Measurements from ENCODE around the gene KIRREL2.
"Not testable (repeated sequence)": the region's sequence is repeated elsewhere in the genome, so short reads cannot be mapped to it uniquely, and the experiment has no call there.

The KIRREL2 gene

GRCh38 chr19:35870124-35870736 is 13.5 kb downstream of the KIRREL2 start:
- DNase-seq (ENCODE audit: low read depth), result not testable (repeated sequence)

- DNase-seq (ENCODE audit: low read depth), result no peak
Measured at GRCh38 chr19:35870798-35871197, 14.1 kb downstream of the KIRREL2 start.

- no peak for DNase-seq (ENCODE audit: low read depth)
Measured at GRCh38 chr19:35871611-35872010, 14.9 kb downstream of the KIRREL2 start.

DNA sequence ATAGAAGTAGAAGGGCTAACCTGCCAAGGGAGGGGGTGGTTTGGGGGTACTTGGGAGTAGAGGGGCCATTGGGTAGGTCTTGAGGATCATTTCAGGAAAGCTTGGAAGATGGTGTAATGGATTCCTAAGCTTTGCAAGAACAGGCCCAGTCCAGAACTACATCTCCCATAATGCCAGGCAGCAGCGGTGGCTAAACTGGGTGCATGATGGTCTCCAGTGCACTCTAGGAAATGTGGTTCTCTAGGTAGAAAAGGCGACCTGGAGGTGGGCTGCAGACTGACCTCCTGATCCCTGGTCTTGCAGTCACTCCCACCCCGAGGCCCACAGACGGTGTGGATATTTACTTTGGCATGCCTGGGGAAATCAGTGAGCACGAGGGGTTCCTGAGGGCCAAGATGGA is 15.5 kb downstream of the KIRREL2 start:
- DNase-seq (ENCODE audit: low read depth), result no peak

DNA sequence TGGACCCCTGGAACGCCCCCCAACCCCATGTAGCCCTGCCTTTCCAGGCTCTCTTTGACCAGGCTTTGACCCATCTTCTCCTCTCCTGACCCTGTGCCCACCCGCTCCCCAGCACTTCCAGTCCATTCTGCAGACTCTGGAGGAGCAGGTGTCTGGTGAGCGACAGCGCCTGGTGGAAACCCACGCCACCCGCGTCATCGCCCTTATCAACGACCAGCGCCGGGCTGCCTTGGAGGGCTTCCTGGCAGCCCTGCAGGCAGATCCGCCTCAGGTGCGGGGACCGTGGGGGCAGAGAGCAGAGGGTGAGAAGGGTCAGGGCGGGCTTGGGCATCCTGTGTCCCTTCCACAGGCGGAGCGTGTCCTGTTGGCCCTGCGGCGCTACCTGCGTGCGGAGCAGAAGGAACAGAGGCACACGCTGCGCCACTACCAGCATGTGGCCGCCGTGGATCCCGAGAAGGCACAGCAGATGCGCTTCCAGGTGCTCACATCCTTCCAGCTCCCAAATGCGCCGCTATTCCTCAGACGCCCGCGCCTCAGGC is 17.8 kb downstream of the KIRREL2 start:
- DNase-seq (ENCODE audit: low read depth), result no peak

DNA sequence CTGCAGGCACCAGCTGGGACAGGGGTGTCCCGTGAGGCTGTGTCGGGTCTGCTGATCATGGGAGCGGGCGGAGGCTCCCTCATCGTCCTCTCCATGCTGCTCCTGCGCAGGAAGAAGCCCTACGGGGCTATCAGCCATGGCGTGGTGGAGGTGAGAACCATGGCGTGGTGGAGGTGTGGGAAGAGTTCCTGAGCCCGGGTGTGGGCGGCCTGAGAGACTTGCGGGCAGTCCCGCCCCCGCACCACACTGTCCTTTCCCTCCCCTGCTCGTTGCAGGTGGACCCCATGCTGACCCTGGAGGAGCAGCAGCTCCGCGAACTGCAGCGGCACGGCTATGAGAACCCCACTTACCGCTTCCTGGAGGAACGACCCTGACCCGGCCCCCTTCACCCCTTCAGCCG is 22.4 kb downstream of the KIRREL2 start:
- DNase-seq (ENCODE audit: low read depth), result no peak

DNA sequence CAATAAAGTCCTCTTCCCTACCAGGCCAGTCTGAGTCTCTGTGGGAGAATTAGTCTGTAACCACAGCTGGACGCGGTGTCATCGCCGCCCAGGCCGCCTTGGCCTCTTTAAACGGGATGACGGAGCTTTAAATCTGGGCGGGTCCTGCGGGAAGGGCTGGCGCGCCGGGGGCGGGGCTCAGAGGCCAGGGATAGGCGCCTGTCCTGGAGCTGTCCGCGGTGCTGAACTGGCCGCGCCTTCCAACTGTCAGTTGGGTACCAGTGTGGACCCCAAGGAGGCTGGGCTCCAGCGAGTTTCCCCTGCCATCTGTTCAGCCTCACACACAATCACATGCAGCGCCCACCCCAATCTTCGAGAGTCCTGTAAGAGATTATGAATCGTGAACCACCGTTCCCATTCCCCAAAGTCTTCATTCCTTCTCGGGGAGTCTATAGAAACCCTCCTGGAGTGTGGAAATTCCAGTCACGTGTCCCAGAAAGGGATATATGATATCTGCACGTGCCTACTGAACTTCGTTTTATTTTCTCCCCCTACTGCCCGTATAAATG is 23.1 kb downstream of the KIRREL2 start:
- DNase-seq (ENCODE audit: low read depth), result peak; percentile 88

DNA sequence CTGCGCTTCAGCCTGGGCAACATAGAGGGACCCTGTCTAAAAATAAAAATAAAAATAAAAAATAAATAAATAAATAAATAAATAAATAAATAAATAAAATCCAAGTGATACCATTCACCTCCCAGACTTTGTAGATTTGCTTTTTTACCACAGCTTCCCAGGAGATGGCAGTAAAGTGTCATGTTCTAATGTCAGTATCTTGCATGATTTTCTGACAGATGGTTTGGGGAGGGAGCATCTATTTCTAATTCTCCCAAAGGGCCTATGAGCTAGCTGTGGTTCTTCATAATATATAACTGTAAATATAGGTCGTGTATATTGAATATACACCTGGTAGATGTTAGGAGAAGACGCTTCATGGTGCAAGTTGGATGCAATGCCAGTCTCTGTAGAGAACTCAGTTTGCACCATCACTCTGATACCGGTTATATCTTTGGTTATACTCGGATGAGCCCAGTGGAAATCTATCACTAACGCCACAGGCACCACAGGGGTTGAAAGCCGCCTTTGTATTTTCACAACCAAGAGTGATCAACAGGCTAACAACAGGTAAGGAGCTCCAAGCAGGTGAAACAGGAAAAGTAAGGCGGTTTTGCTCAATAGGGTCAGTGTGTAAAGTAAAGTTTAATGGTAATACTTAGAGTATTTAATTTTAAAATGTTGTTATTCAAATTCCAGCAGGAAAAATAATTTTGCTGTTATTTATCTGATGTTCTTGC is 25.6 kb downstream of the KIRREL2 start:
- DNase-seq (ENCODE audit: low read depth), result peak; percentile 77

GRCh38 chr19:35883882-35884281 is 27.2 kb downstream of the KIRREL2 start:
- DNase-seq (ENCODE audit: low read depth), result no peak

DNA sequence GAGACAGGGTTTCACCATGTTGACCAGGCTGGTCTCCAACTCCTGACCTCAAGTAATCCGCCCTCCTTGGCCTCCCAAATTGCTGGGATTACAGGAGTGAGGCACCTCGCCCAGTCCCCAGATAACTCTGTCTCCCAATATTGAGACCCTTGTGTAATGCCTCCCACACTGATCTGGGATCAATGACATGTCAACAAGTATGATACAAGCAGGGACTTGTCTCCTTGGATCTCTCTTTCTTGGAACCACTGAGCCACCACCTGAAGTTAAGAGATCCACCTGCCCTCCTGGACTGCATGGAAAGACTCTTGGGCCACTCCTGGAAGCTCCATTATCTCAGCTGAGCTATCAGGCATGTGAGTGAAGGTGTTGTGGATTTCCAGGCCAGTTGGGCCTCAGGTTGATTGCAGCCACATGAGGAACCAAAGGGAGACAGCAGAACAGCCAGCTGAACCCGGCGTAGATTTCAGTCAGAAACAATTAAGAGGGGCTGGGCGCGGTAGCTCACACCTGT is 28.6 kb downstream of the KIRREL2 start:
- no peak for DNase-seq (ENCODE audit: low read depth)

- DNase-seq (ENCODE audit: low read depth), result no peak
Measured at GRCh38 chr19:35885904-35886303, 29.2 kb downstream of the KIRREL2 start.

GRCh38 chr19:35887197-35887596 is 30.5 kb downstream of the KIRREL2 start:
- no peak for DNase-seq (ENCODE audit: low read depth)

DNA sequence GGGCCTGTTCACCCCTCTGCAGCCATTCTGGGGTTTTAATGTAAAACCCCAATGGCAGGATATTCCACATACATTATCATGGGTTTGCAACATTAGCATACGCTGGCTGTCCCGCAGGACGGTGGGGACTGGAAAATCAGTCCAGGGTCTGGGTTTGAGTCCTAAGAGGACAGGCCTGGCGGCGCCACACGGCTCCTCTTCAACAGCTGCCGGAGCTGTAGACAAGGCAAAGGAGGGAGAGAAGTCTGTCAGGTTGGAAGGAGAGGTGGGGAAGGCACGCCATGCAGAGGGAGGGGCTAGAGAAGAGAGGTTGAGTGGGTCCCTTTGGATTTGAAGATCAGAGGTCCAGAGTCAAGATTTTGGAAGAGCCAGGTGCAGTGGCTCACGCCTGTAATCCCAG is 31.7 kb downstream of the KIRREL2 start:
- DNase-seq (ENCODE audit: low read depth), result no peak

- DNase-seq (ENCODE audit: low read depth), result no peak
Measured at GRCh38 chr19:35889370-35890112, 32.8 kb downstream of the KIRREL2 start.

- DNase-seq (ENCODE audit: low read depth), result no peak
Measured at GRCh38 chr19:35890113-35890650, 33.5 kb downstream of the KIRREL2 start.

DNA sequence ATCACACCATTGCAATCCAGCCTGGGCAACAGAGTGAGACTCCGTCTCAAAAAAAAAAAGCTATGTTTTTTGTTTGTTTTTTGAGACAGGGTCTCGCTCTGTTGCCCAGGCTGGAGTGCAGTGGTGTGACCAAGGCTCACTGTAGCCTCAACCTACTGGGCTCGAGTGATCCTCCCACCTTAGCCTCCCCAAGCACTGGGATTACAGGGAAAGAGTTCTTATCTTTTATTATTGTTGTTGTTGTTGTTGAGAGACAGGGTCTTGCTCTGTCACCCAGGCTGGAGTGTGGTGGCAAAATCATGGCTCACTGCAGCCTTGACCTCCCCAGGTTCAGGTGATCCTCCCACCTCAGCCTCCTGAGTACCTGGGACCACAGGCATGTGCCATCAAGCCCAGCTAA is 35.1 kb downstream of the KIRREL2 start:
- DNase-seq (ENCODE audit: low read depth), result not testable (repeated sequence)

- DNase-seq (ENCODE audit: low read depth), result no peak
Measured at GRCh38 chr19:35894342-35894741, 37.6 kb downstream of the KIRREL2 start.

DNA sequence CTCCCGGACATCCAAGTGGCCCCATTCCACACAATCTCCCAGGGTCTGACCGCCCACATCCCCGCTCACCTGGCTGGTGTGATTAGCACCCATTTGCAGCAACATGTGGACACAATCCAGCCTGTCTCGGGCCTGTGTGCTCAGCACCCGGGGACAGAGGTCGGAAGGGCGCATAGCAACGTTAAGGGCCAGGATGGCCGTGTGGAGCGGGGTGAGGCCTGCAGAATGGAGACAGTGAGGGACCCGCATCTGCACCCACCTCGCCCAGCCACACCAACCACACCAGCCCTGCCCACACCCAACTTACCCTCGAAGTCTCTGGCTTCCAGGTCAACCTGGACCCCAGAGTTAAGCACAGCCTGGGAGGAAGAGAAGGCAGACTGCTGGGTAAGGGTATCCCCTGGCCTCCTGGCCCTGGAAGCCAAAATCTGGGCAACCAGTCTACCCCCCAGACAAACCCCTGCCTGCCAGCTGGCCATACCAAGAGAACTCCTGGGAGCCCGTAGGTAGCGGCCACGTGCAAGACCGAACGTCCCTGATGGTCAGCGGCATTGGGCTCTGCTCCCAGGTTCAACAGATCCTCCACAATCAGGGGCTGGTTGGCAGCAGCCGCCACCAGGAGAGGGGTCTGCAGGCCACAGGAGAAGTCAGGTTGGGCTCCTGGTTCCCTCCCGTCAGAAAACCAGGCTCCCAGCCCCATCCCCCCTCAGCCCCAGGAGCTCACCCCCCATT is 39.4 kb downstream of the KIRREL2 start:
- DNase-seq (ENCODE audit: low read depth), result no peak

DNA sequence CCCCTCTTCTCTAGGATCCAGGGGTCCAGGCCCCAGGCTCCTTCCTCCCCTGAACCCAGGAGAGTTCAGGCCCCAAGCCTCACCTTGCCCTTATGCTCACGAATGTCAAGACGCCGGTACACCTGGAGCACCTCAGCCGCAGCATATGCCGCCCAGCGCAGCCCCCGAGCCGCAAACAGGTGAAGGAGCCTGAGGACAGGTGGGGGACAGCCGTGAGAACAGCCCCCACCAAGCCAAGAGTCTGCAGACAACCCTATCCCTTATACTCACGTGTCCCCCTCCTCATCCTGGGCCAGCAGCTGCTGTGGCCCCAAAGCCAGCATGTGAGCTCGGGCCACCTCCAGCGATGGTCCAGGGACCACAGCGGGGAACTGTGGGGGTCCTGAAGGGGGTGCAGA is 39.9 kb downstream of the KIRREL2 start:
- no peak for DNase-seq (ENCODE audit: low read depth)

DNA sequence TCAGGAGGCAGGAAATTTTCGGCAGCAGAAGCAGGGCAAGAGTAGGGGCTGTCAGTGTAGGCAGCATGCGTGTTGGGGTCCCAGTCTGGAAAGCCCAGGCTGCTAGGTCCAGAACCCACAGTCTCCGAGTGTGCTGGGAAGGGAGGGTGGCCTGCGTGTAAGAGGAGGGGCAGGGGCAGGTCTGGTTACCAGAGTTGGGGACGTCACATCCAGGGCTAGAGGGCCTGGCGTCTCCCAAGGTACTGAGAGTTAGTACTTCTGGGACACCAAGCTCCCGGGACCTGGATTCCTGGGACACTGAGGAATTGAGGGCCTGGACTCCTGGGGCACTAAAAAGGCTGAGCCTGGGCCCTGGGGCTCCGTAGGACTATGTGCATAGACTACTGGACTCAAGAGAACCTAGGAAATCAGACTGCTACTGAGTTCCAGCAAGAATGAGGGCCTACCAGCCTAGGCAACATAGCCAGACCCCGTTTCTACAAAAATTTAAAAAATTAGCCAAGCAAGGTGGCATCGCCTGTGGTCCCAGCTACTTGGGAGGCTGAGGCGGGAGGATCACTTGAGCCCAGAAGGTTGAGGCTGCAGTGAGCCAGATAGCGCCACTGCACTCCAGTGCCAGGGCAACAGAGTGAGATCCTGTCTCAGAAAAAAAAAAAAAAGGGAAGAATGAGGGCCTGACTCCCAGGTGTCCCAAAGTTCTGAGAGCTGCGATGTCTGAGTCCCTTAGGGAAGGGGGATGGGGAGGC is 41.2 kb downstream of the KIRREL2 start:
- no peak for DNase-seq (ENCODE audit: low read depth)

GRCh38 chr19:35898499-35898809 is 41.7 kb downstream of the KIRREL2 start:
- no peak for DNase-seq (ENCODE audit: low read depth)
